GM18505 (cell line): ENCODE results near the gene VMO1.

Experiments used
- ATAC-seq: cut with Tn5 transposase; IDR thresholded peaks from one replicate; pipeline ENCODE4 v1.9.1; 2021; ENCODE audit not compliant: unreplicated experiment
- POLR2A ChIP-seq: IDR thresholded peaks from 4 replicates; pipeline ENCODE4 v1.6.1; 2011; ENCODE audit warnings: borderline replicate concordance; ENCODE audit not compliant: insufficient read depth, insufficient read length; ENCODE audit errors: extremely low read depth

The VMO1 gene

DNA sequence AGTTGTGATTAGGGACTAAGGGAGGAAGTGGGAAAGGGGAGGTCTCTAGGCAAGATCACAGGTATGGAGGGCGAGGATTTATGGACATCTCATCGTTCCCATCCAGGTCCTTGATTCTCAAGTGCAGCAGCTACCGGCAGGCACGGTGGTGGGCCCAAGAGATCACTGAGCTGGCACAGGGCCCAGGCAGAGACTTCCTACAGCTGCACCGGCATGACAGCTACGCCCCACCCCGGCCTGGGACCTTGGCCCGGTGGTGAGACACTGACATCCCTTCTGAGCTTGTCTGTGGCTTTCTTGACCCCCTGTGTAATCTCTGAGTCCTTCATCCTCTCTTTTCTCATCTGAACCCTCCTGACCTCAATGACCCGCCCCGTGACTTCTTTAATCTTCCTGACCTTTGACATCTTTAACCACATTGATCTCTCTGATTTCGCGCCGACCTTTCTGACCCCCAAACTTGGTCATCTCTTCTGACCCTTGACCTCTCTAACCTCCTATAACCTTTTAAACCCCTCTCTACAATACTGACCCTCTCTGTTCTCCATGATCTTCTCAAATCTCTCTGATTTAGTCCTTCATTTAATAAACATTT lies 24.6 kb upstream of the VMO1 start:
- no peak for ATAC-seq
- no peak for TF ChIP-seq POLR2A

DNA sequence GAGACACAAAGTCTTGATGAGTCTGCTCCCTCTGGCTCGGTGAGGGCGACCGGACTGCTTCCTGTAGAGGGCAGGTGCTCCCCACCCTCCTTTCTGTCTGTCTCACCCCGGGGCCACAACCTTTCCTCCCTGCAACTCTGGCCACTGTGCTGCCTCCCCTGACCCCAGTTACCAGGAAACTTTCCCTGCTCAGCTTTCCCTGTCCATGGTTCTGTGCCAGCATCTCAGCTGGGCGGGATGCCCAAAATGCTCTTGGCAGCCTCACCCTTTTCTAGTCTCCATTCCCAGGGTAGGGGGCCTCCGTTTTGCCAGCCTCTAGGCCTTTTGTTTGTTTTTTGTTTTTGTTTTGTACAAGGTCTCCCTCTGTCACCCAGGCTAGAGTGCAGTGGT lies 22.2 kb upstream of the VMO1 start:
- no peak for TF ChIP-seq POLR2A
- ATAC-seq, result no peak

DNA sequence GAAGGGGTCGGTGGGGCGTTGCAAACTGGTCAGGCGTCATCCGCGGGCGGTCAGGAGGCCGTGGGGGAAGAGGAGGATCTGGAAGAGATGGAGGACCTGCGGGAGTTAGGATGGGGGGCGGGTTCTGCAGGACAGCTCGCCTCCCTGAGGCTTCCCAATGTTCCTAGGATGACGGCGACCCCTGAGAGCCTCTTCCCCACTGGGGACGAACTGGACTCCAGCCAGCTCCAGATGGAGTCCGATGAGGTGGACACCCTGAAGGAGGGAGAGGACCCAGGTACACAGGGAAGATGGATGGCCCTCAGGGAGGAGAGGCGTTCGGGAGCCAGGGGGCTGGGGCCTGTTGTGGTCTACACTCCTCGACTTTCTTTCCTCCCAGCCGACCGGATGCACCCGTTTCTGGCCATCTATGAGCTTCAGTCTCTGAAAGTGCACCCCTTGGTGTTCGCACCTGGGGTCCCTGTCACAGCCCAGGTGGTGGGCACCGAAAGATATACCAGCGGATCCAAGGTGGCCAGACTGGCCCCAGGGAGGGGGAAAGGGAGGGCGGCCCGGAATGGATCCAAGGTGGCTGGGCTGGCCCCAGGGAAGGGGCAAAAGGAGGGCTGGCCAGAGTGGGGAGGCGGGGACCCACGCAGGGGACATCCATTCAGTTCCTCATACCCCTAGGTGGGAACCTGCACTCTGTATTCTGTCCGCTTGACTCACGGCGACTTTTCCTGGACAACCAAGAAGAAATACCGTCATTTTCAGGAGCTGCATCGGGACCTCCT lies 21.6 kb upstream of the VMO1 start:
- no peak for ATAC-seq
- TF ChIP-seq POLR2A, result no peak

GRCh38 chr17:4806777-4807604 lies 20.8 kb upstream of the VMO1 start, which contains the start of gene PLD2:
Gene PLD2, plus strand, starts transcription at chr17:4807152. Its CDS starts 621 bp downstream, at chr17:4807773.
- ATAC-seq, result peak; percentile 86
- TF ChIP-seq POLR2A, result peak; percentile 66

- ATAC-seq, result no peak
- no peak for TF ChIP-seq POLR2A
These were observed 20.3 kb upstream of the VMO1 start for GRCh38 chr17:4806456-4806776.

- no peak for ATAC-seq
- no peak for TF ChIP-seq POLR2A
These were observed 16.1 kb upstream of the VMO1 start, which contains the start of gene C17orf114 for GRCh38 chr17:4802228-4802627. Gene C17orf114, minus strand, starts transcription at chr17:4802328.

DNA sequence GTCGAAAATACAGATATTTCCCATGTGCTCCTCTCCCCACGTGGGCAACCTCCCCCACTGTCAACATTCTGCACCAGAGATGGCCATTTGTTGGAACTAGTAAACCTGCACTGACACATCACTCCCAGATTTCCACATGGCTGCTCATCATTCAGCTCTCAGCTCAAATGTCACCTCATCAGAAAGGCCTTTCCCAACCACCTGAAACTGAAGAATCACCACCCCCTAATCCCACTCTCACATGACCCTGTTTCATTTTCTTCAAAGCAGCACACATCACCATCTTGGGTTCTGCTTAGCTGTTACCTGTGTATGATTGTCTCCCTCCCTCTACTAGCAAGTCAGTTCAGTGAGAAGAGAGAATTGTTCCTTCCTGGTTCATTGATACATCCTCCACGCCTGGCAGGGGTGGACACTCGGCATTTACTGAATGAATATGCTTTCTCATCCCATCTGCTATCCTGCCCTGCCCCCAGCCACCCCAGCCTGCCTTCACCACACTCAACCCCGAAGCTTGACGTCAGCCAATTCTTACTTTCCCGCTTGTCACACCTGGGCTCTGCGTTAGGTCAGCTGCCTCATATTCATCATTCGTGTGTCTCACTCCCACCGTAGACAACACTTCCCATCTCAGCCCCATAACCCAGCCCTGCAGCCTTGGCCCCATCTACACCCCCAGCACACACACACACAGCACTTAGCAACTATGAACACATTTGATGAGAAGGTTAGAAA lies 14.5 kb upstream of the VMO1 start:
- no peak for ATAC-seq
- TF ChIP-seq POLR2A, result no peak

DNA sequence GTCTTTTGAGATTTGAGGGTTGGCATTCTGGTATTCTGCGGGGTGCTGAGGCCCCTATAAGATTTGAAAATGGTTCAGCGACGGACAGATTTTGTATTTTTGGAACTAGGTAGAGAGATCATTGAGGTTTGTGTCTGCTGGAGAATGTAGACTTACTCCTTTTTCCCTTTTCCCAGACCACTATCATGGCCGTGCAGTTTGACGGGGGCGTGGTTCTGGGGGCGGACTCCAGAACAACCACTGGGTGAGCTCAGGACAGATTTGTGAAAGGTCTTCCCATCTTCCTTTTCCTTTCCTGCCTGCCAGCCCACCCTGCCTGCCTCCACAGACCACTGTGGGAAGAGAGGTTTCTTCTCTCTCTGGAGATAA lies 10.4 kb upstream of the VMO1 start:
- no peak for ATAC-seq
- TF ChIP-seq POLR2A, result no peak

DNA sequence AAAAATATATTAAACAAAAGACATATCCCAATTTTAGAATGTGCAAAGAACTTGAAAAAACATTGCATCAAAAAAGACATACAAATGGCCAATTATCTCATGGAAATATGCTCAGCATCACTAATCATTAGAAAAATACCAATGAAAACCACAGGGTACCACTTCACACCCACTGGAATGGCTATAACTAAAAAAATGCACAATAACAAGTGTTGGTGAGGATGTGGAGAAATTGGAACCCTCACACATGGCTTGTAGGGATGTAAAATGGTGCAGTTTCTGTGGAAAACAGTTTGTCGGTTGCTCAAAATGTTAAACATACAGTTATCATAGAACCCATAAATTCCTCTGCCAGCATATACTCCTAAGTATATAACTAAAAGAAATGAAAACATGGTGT lies 9.0 kb upstream of the VMO1 start:
- no peak for ATAC-seq
- TF ChIP-seq POLR2A, result no peak

GRCh38 chr17:4790705-4791088 lies 4.5 kb upstream of the VMO1 start:
- no peak for ATAC-seq

DNA sequence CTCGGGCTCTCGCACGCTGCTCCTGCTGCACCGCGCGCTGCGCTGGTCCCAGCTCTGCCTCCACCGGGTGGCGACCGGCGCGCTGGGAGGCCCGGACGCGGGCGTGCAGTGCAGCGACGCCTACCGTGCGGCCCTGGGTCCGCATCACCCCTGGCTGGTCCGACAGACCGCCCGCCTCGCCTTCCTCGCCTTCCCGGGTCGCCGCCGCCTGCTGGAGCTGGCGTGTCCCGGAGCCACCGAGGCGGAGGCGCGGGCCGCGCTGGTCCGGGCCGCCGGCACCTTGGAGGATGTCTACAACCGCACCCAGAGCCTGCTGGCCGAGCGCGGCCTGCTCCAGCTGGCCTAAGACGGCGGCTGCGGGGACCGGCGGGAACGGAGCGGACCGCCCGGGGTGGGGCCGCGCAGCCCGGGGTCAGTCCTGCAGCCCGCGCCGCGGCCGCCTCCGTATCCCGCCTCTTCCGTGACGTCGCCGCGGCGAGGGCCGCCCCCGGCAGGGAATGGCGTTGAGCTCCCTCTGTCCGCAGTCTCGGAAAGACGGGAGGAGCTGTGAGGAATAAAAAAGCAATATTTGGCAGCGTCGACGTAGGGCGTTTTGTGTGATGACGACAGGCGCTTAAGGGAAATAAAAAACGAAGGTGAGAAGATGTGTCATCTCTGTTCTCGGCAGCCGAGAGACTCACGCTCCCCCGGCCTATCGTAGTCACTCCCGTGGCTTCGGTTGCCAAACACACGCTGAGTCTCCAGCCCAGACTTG lies 4.0 kb upstream of the VMO1 start:
- peak; percentile 79 for ATAC-seq
- TF ChIP-seq POLR2A, result peak; percentile 49

More at GRCh38 chr17:4790705-4791088, 4.5 kb upstream of the VMO1 start:
- TF ChIP-seq POLR2A, result no peak

GRCh38 chr17:4789701-4789950 lies 3.5 kb upstream of the VMO1 start:
- no peak for ATAC-seq
- no peak for TF ChIP-seq POLR2A
